ENCODE results near the gene PKP2. TPM values are rescaled to one million over a fixed set of nuclear protein-coding genes. Genes with fewer than 3 reads are reported as not detected.

Gene PKP2
- total and polyA plus RNA-seq, 2 experiments from 2014 or later = 60.0 to 62.4 TPM

- no peak overlapping the region for H3K27ac ChIP-seq
- no peaks in the 10 kb centered on the region for H3K79me2 ChIP-seq
- 90% methylated on average over 1 of the region's 1 CpG for WGBS (ENCODE audit: low lambda C conversion rate, missing lambda C conversion rate)
- H3K4me3 ChIP-seq = no peak overlapping the region
- no peaks in the 10 kb centered on the region for H3K9me2 ChIP-seq (replicated peaks; ENCODE audit: insufficient read depth)
- H3K9me3 ChIP-seq (ENCODE audit: low read depth) = no peaks in the 10 kb centered on the region
- no peaks in the 10 kb centered on the region for H3K27me3 ChIP-seq
- no peaks in the 10 kb centered on the region for H3K4me1 ChIP-seq (ENCODE audit: insufficient read depth)
- no peak for DNase-seq (ENCODE audit: low spot score)
- no peaks in the 10 kb centered on the region for H4K20me1 ChIP-seq (ENCODE audit: insufficient read depth, poor library complexity, severe bottlenecking)
- H3K4me2 ChIP-seq = no peak overlapping the region
- TF ChIP-seq EZH2 (IDR thresholded peaks at IDR 0.05; ENCODE audit: borderline replicate concordance) (no peak), EZH2phosphoT487 (IDR thresholded peaks at IDR 0.05; ENCODE audit: low read depth, severe bottlenecking, unreplicated experiment) (no peak), CTCF (IDR thresholded peaks at IDR 0.05; ENCODE audit: poor library complexity) (no peak)
- H3K36me3 ChIP-seq (replicated peaks; ENCODE audit: insufficient read depth, low read depth) = no peaks in the 10 kb centered on the region
- H2AFZ ChIP-seq = no peak overlapping the region
Measured at GRCh38 chr12:32926356-32926755, 29.8 kb upstream of the PKP2 start.

GRCh38 chr12:32922546-32923297 lies 26.1 kb upstream of the PKP2 start:
- Histone ChIP-seq H3K27me3 (no peaks in the 10 kb centered on the region), H3K4me3 (no peak overlapping the region), H4K20me1 (ENCODE audit: insufficient read depth, poor library complexity, severe bottlenecking) (no peaks in the 10 kb centered on the region), H3K9me2 (replicated peaks; ENCODE audit: insufficient read depth) (no peaks in the 10 kb centered on the region), H3K36me3 (replicated peaks; ENCODE audit: insufficient read depth, low read depth) (no peaks in the 10 kb centered on the region), H3K9me3 (ENCODE audit: low read depth) (no peaks in the 10 kb centered on the region), H3K4me1 (ENCODE audit: insufficient read depth) (no peaks in the 10 kb centered on the region), H3K79me2 (no peaks in the 10 kb centered on the region), H3K27ac (no peak overlapping the region), H3K4me2 (no peak overlapping the region), H2AFZ (no peak overlapping the region)
- DNase-seq (ENCODE audit: low spot score) = no peak
- TF ChIP-seq EZH2 (IDR thresholded peaks at IDR 0.05; ENCODE audit: borderline replicate concordance) = no peak
- no peak for TF ChIP-seq CTCF (IDR thresholded peaks at IDR 0.05; ENCODE audit: poor library complexity)
- no peak for TF ChIP-seq EZH2phosphoT487 (IDR thresholded peaks at IDR 0.05; ENCODE audit: low read depth, severe bottlenecking, unreplicated experiment)
- 92% methylated on average over 8 of the region's 8 CpGs for WGBS (ENCODE audit: low lambda C conversion rate, missing lambda C conversion rate)

- Histone ChIP-seq H4K20me1 (ENCODE audit: insufficient read depth, poor library complexity, severe bottlenecking) (no peaks in the 10 kb centered on the region), H3K4me2 (no peak overlapping the region), H3K4me1 (ENCODE audit: insufficient read depth) (no peaks in the 10 kb centered on the region), H3K36me3 (replicated peaks; ENCODE audit: insufficient read depth, low read depth) (no peaks in the 10 kb centered on the region), H3K27me3 (no peaks in the 10 kb centered on the region), H3K27ac (no peak overlapping the region), H3K79me2 (no peaks in the 10 kb centered on the region), H3K9me3 (ENCODE audit: low read depth) (no peaks in the 10 kb centered on the region), H3K4me3 (no peak overlapping the region), H3K9me2 (replicated peaks; ENCODE audit: insufficient read depth) (no peaks in the 10 kb centered on the region), H2AFZ (no peak overlapping the region)
- WGBS (ENCODE audit: low lambda C conversion rate, missing lambda C conversion rate) = 64% methylated on average over 2 of the region's 2 CpGs
- DNase-seq (ENCODE audit: low spot score) = no peak
- TF ChIP-seq CTCF (IDR thresholded peaks at IDR 0.05; ENCODE audit: poor library complexity) (no peak), EZH2 (IDR thresholded peaks at IDR 0.05; ENCODE audit: borderline replicate concordance) (no peak), EZH2phosphoT487 (IDR thresholded peaks at IDR 0.05; ENCODE audit: low read depth, severe bottlenecking, unreplicated experiment) (no peak)
Measured at GRCh38 chr12:32921397-32921796, 24.8 kb upstream of the PKP2 start.
